ENCODE data around the gene ORAI3.

- TF ChIP-seq, protein P1, sequence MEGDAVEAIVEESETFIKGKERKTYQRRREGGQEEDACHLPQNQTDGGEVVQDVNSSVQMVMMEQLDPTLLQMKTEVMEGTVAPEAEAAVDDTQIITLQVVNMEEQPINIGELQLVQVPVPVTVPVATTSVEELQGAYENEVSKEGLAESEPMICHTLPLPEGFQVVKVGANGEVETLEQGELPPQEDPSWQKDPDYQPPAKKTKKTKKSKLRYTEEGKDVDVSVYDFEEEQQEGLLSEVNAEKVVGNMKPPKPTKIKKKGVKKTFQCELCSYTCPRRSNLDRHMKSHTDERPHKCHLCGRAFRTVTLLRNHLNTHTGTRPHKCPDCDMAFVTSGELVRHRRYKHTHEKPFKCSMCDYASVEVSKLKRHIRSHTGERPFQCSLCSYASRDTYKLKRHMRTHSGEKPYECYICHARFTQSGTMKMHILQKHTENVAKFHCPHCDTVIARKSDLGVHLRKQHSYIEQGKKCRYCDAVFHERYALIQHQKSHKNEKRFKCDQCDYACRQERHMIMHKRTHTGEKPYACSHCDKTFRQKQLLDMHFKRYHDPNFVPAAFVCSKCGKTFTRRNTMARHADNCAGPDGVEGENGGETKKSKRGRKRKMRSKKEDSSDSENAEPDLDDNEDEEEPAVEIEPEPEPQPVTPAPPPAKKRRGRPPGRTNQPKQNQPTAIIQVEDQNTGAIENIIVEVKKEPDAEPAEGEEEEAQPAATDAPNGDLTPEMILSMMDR (IDR thresholded peaks at IDR 0.05) = no peak
- no peak for TF ChIP-seq EP300 (IDR thresholded peaks at IDR 0.05)
- TF ChIP-seq POLR2A (IDR thresholded peaks at IDR 0.05) = no peak
Measured at GRCh38 chr16:30918614-30919013, 30.3 kb upstream of the ORAI3 start.

Measured in upper lobe of left lung (tissue), 4 donors.